Esophagus muscularis mucosa (tissue), 4 donors: ENCODE data around the gene ANKRD60. TPM values are rescaled to one million over a fixed set of nuclear protein-coding genes. Genes with fewer than 3 reads are reported as not detected.

ENCODE experiments used
- DNase-seq: peaks from one replicate; pipeline ENCODE4 v3.0.0-alpha.2; 2017; ENCODE audit errors: extremely low spot score
- H3K27ac ChIP-seq, 4 donors: fragments of 200-600 bp; sonication (generic); replicated peaks in 1 of 4; 1 replicate in 3 of 4; 2 replicates in 1 of 4; pipeline ENCODE4 v1.5.1; 2016 to 2019; ENCODE audit warnings: mild to moderate bottlenecking in 1 of 4
- H3K27me3 ChIP-seq, 4 donors: fragments of 200-600 bp; sonication (generic); one replicate each; pipeline versions ENCODE4 v1.5.1 to v1.6.0; 2016 to 2019
- H3K36me3 ChIP-seq, 4 donors: fragments of 200-600 bp; sonication (generic); one replicate each; pipeline ENCODE4 v1.5.1; 2016 to 2019
- H3K4me1 ChIP-seq, 4 donors: fragments of 200-600 bp; sonication (generic); one replicate each; pipeline ENCODE4 v1.5.1; 2016 to 2019
- H3K4me3 ChIP-seq, 4 donors: fragments of 200-600 bp; sonication (generic); 1 replicate in 2 of 4; 2 replicates in 2 of 4; pipeline ENCODE4 v1.5.1; 2016 to 2019; ENCODE audit warnings: mild to moderate bottlenecking in 4 of 4, moderate library complexity in 1 of 4
- H3K9me3 ChIP-seq, 4 donors: fragments of 200-600 bp; sonication (generic); 1 replicate in 3 of 4; 2 replicates in 1 of 4; pipeline ENCODE4 v1.5.1; 2016 to 2019
- CTCF ChIP-seq, 3 experiments: fragments of 200-600 bp in 2 of 3; fragments of 450-650 bp in 1 of 3; sonication (generic) in 2 of 3; IDR thresholded peaks; one replicate each; pipeline ENCODE4 v1.5.1; 2017 to 2019; ENCODE audit warnings: antibody characterized with exemption in 3 of 3, mild to moderate bottlenecking in 2 of 3, moderate library complexity in 1 of 3
- EP300 ChIP-seq: sonication (generic); formaldehyde crosslinking; IDR thresholded peaks from one replicate; pipeline ENCODE4 v1.6.1; 2017; ENCODE audit warnings: antibody characterized with exemption
- POLR2A ChIP-seq: fragments of 450-650 bp; IDR thresholded peaks from one replicate; pipeline ENCODE4 v1.6.1; 2017; ENCODE audit warnings: antibody characterized with exemption, moderate library complexity, mild to moderate bottlenecking, low read depth
- POLR2AphosphoS5 ChIP-seq, 2 donors: sonication (generic); formaldehyde crosslinking; IDR thresholded peaks; one replicate each; pipeline ENCODE4 v1.6.1; 2017; ENCODE audit warnings: antibody characterized with exemption in 2 of 2
- WGBS: methylation state at CpG from one replicate; pipeline ENCODE4 v1.1.5; 2018; 5-methylcytosine and 5-hydroxymethylcytosine counted together
- intact Hi-C: fragments of 100-400 bp; cut with DNase I; formaldehyde crosslinking; loops from one replicate; pipeline ENCODE4 v1.15.1; 2023
- total RNA-seq, 4 donors: library from RNA; depleted of rRNA; stranded (reverse); fragments of >200 nt; gene quantifications; one replicate each; pipeline versions ENCODE4 v1.1.0 to v1.2.1, GENCODE V29; 2016

Gene ANKRD60
- total RNA-seq, 4 donors from 2014 or later, result not detected

GRCh38 chr20:58208944-58209343, 19.5 kb downstream of the ANKRD60 start:
- 75% methylated on average over 7 of the region's 8 CpGs for WGBS
- no peaks in the 10 kb centered on the region for H3K36me3 ChIP-seq
- H3K9me3 ChIP-seq, result no peaks in the 10 kb centered on the region
- intact Hi-C loops, result loop anchor here (1.0 to 10.0 kb wide), 2 partner anchors 555 to 824 kb away; no protein-coding TSS in a partner anchor
- H3K27ac ChIP-seq, result no peak overlapping the region
- H3K4me1 ChIP-seq, result peaks cover 0 to 8% (median 4%) of the 10 kb centered on the region in 4 donors
- peaks cover 0 to 17% (median 2%) of the 10 kb centered on the region in 4 donors for H3K27me3 ChIP-seq
- no peak for DNase-seq
- H3K4me3 ChIP-seq, result no peak overlapping the region
- no peak for TF ChIP-seq POLR2A
- TF ChIP-seq EP300, result no peak
- no peak for TF ChIP-seq CTCF (IDR thresholded peaks at IDR 0.05)
- no peak for TF ChIP-seq POLR2AphosphoS5 (IDR thresholded peaks at IDR 0.05)

- 91% methylated on average over 28 of the region's 31 CpGs for WGBS
- Histone ChIP-seq H3K9me3 (no peaks in the 10 kb centered on the region), H3K27ac (no peak overlapping the region), H3K4me3 (no peak overlapping the region), H3K27me3 (peaks cover 0 to 10% (median 2%) of the 10 kb centered on the region in 4 donors), H3K4me1 (peaks cover 0 to 8% (median 4%) of the 10 kb centered on the region in 4 donors), H3K36me3 (no peaks in the 10 kb centered on the region)
- no peak for DNase-seq
- intact Hi-C loops, result loop anchor here (10.0 kb wide), 1 partner anchor 821 kb away; no protein-coding TSS in a partner anchor
- TF ChIP-seq CTCF (IDR thresholded peaks at IDR 0.05) (no peak), POLR2AphosphoS5 (IDR thresholded peaks at IDR 0.05) (no peak), POLR2A (no peak), EP300 (no peak)
These were observed 22.6 kb downstream of the ANKRD60 start for GRCh38 chr20:58205850-58206249.

GRCh38 chr20:58202044-58202443, 26.4 kb downstream of the ANKRD60 start:
- Histone ChIP-seq H3K9me3 (no peaks in the 10 kb centered on the region), H3K27ac (no peak overlapping the region), H3K4me3 (no peak overlapping the region), H3K36me3 (no peaks in the 10 kb centered on the region), H3K4me1 (no peaks in the 10 kb centered on the region), H3K27me3 (no peaks in the 10 kb centered on the region)
- intact Hi-C loops, result loop anchor here (10.0 kb wide), 1 partner anchor 817 kb away; no protein-coding TSS in a partner anchor
- TF ChIP-seq POLR2A (no peak), POLR2AphosphoS5 (IDR thresholded peaks at IDR 0.05) (no peak), EP300 (no peak), CTCF (IDR thresholded peaks at IDR 0.05) (no peak)
- no peak for DNase-seq

GRCh38 chr20:58201616-58202015, 26.8 kb downstream of the ANKRD60 start:
- intact Hi-C loops, result loop anchor here (10.0 kb wide), 1 partner anchor 817 kb away; no protein-coding TSS in a partner anchor
- 81% methylated on average over 9 of the region's 9 CpGs for WGBS
- Histone ChIP-seq H3K27me3 (no peaks in the 10 kb centered on the region), H3K27ac (no peak overlapping the region), H3K4me1 (no peaks in the 10 kb centered on the region), H3K4me3 (no peak overlapping the region), H3K36me3 (no peaks in the 10 kb centered on the region), H3K9me3 (no peaks in the 10 kb centered on the region)
- DNase-seq, result no peak
- no peak for TF ChIP-seq POLR2A
- no peak for TF ChIP-seq POLR2AphosphoS5 (IDR thresholded peaks at IDR 0.05)
- no peak for TF ChIP-seq EP300
- no peak for TF ChIP-seq CTCF (IDR thresholded peaks at IDR 0.05)

GRCh38 chr20:58199469-58199868, 29.0 kb downstream of the ANKRD60 start:
- H3K4me1 ChIP-seq, result no peaks in the 10 kb centered on the region
- no peaks in the 10 kb centered on the region for H3K36me3 ChIP-seq
- DNase-seq, result no peak
- no peaks in the 10 kb centered on the region for H3K9me3 ChIP-seq
- H3K27me3 ChIP-seq, result no peaks in the 10 kb centered on the region
- intact Hi-C loops, result no loop called here
- TF ChIP-seq EP300 (no peak), POLR2AphosphoS5 (IDR thresholded peaks at IDR 0.05) (no peak), CTCF (IDR thresholded peaks at IDR 0.05) (no peak), POLR2A (no peak)
- 89% methylated on average over 4 of the region's 4 CpGs for WGBS
- H3K4me3 ChIP-seq, result no peak overlapping the region
- no peak overlapping the region for H3K27ac ChIP-seq
